Esophagus muscularis mucosa (tissue), 4 donors: ENCODE measurements around the gene CELF4. TPM values are rescaled to one million over a fixed set of nuclear protein-coding genes. Genes with fewer than 3 reads are reported as not detected.

Experiments
- DNase-seq: peaks from one replicate; pipeline ENCODE4 v3.0.0-alpha.2; 2017; ENCODE audit errors: extremely low spot score
- H3K27ac ChIP-seq, 4 donors: fragments of 200-600 bp; sonication (generic); replicated peaks in 1 of 4; 1 replicate in 3 of 4; 2 replicates in 1 of 4; pipeline ENCODE4 v1.5.1; 2016 to 2019; ENCODE audit warnings: mild to moderate bottlenecking in 1 of 4
- H3K27me3 ChIP-seq, 4 donors: fragments of 200-600 bp; sonication (generic); one replicate each; pipeline versions ENCODE4 v1.5.1 to v1.6.0; 2016 to 2019
- H3K36me3 ChIP-seq, 4 donors: fragments of 200-600 bp; sonication (generic); one replicate each; pipeline ENCODE4 v1.5.1; 2016 to 2019
- H3K4me1 ChIP-seq, 4 donors: fragments of 200-600 bp; sonication (generic); one replicate each; pipeline ENCODE4 v1.5.1; 2016 to 2019
- H3K4me3 ChIP-seq, 4 donors: fragments of 200-600 bp; sonication (generic); 1 replicate in 2 of 4; 2 replicates in 2 of 4; pipeline ENCODE4 v1.5.1; 2016 to 2019; ENCODE audit warnings: mild to moderate bottlenecking in 4 of 4, moderate library complexity in 1 of 4
- H3K9me3 ChIP-seq, 4 donors: fragments of 200-600 bp; sonication (generic); 1 replicate in 3 of 4; 2 replicates in 1 of 4; pipeline ENCODE4 v1.5.1; 2016 to 2019
- CTCF ChIP-seq, 3 experiments: fragments of 200-600 bp in 2 of 3; fragments of 450-650 bp in 1 of 3; sonication (generic) in 2 of 3; IDR thresholded peaks; one replicate each; pipeline ENCODE4 v1.5.1; 2017 to 2019; ENCODE audit warnings: antibody characterized with exemption in 3 of 3, mild to moderate bottlenecking in 2 of 3, moderate library complexity in 1 of 3
- EP300 ChIP-seq: sonication (generic); formaldehyde crosslinking; IDR thresholded peaks from one replicate; pipeline ENCODE4 v1.6.1; 2017; ENCODE audit warnings: antibody characterized with exemption
- POLR2A ChIP-seq: fragments of 450-650 bp; IDR thresholded peaks from one replicate; pipeline ENCODE4 v1.6.1; 2017; ENCODE audit warnings: antibody characterized with exemption, moderate library complexity, mild to moderate bottlenecking, low read depth
- POLR2AphosphoS5 ChIP-seq, 2 donors: sonication (generic); formaldehyde crosslinking; IDR thresholded peaks; one replicate each; pipeline ENCODE4 v1.6.1; 2017; ENCODE audit warnings: antibody characterized with exemption in 2 of 2
- WGBS: methylation state at CpG from one replicate; pipeline ENCODE4 v1.1.5; 2018; 5-methylcytosine and 5-hydroxymethylcytosine counted together
- intact Hi-C: fragments of 100-400 bp; cut with DNase I; formaldehyde crosslinking; loops from one replicate; pipeline ENCODE4 v1.15.1; 2023
- total RNA-seq, 4 donors: library from RNA; depleted of rRNA; stranded (reverse); fragments of >200 nt; gene quantifications; one replicate each; pipeline versions ENCODE4 v1.1.0 to v1.2.1, GENCODE V29; 2016

CELF4 gene
- total RNA-seq, 4 donors from 2014 or later = 0.86 to 1.8 (median 1.7) TPM

- intact Hi-C loops = no loop called here
- Histone ChIP-seq H3K27ac (no peak overlapping the region), H3K4me1 (no peaks in the 10 kb centered on the region), H3K27me3 (peaks cover 0 to 11% (median 0%) of the 10 kb centered on the region in 4 donors), H3K4me3 (no peak overlapping the region), H3K9me3 (no peaks in the 10 kb centered on the region), H3K36me3 (no peaks in the 10 kb centered on the region)
- no peak for TF ChIP-seq POLR2A
- no peak for TF ChIP-seq CTCF (IDR thresholded peaks at IDR 0.05)
- no peak for TF ChIP-seq EP300
- no peak for TF ChIP-seq POLR2AphosphoS5 (IDR thresholded peaks at IDR 0.05)
- WGBS = 44% methylated on average over 3 of the region's 6 CpGs
- no peak for DNase-seq
These were observed 276.2 kb downstream of the CELF4 start for GRCh38 chr18:37289423-37289822.

- Histone ChIP-seq H3K27me3 (peaks cover 0 to 16% (median 0%) of the 10 kb centered on the region in 4 donors), H3K9me3 (no peaks in the 10 kb centered on the region), H3K27ac (no peak overlapping the region), H3K4me3 (no peak overlapping the region), H3K36me3 (no peaks in the 10 kb centered on the region), H3K4me1 (no peaks in the 10 kb centered on the region)
- WGBS = 35% methylated on average over 1 of the region's 1 CpG
- no peak for DNase-seq
- TF ChIP-seq EP300 (no peak), POLR2A (no peak), CTCF (IDR thresholded peaks at IDR 0.05) (no peak)
- intact Hi-C loops = no loop called here
These were observed 278.0 kb downstream of the CELF4 start for GRCh38 chr18:37287601-37288000.

GRCh38 chr18:37286801-37287200 lies 278.8 kb downstream of the CELF4 start:
- H3K4me3 ChIP-seq = no peak overlapping the region
- DNase-seq = no peak
- H3K27ac ChIP-seq = no peak overlapping the region
- intact Hi-C loops = no loop called here
- H3K27me3 ChIP-seq = peaks cover 0 to 16% (median 0%) of the 10 kb centered on the region in 4 donors
- no peaks in the 10 kb centered on the region for H3K9me3 ChIP-seq
- H3K36me3 ChIP-seq = no peaks in the 10 kb centered on the region
- WGBS = 79% methylated on average over 8 of the region's 9 CpGs
- no peaks in the 10 kb centered on the region for H3K4me1 ChIP-seq
- TF ChIP-seq POLR2A (no peak), POLR2AphosphoS5 (IDR thresholded peaks at IDR 0.05) (no peak), EP300 (no peak), CTCF (IDR thresholded peaks at IDR 0.05) (no peak)

- no peak for DNase-seq
- Histone ChIP-seq H3K4me1 (no peaks in the 10 kb centered on the region), H3K4me3 (no peak overlapping the region), H3K27ac (no peak overlapping the region), H3K9me3 (no peaks in the 10 kb centered on the region), H3K36me3 (no peaks in the 10 kb centered on the region), H3K27me3 (peaks cover 0 to 16% (median 0%) of the 10 kb centered on the region in 4 donors)
- intact Hi-C loops = no loop called here
- WGBS = 83% methylated on average over 12 of the region's 12 CpGs
- TF ChIP-seq POLR2AphosphoS5 (IDR thresholded peaks at IDR 0.05) (no peak), CTCF (IDR thresholded peaks at IDR 0.05) (no peak), EP300 (no peak), POLR2A (no peak)
These were observed 279.8 kb downstream of the CELF4 start for GRCh38 chr18:37285825-37286224.

- Histone ChIP-seq H3K36me3 (no peaks in the 10 kb centered on the region), H3K4me3 (no peak overlapping the region), H3K4me1 (no peaks in the 10 kb centered on the region), H3K27me3 (peaks cover 0 to 24% (median 0%) of the 10 kb centered on the region in 4 donors), H3K27ac (no peak overlapping the region), H3K9me3 (no peaks in the 10 kb centered on the region)
- 90% methylated on average over 7 of the region's 7 CpGs for WGBS
- TF ChIP-seq POLR2A (no peak), EP300 (no peak), CTCF (IDR thresholded peaks at IDR 0.05) (no peak), POLR2AphosphoS5 (IDR thresholded peaks at IDR 0.05) (no peak)
- intact Hi-C loops = no loop called here
- DNase-seq = no peak
These were observed 281.3 kb downstream of the CELF4 start for GRCh38 chr18:37284260-37284659.
